GM12878 (cell line): ENCODE measurements around the gene FOXL3. TPM values are rescaled to one million over a fixed set of nuclear protein-coding genes. Genes with fewer than 3 reads are reported as not detected.

ENCODE experiments used
- ATAC-seq: fragments of 200-7000 bp; cut with Tn5 transposase; 3 replicates; pipeline ENCODE4 v1.9.1; 2020; ENCODE audit warnings: mild to moderate bottlenecking, moderate library complexity
- BruUV-seq: library from RNA; stranded (reverse); fragments of 400-500 nt; replicated peaks from 2 replicates; lab custom pipeline; 2021; lab: Mats Ljungman, UMichigan
- CTCF ChIA-PET: fragments of 300-600 bp; sonication (Branson Sonifier 250); formaldehyde crosslinking; extraction: SDS; loops from one replicate; lab custom pipeline; 2021; ENCODE audit warnings: inconsistent platforms; lab: Yijun Ruan, JAX
- POLR2A ChIA-PET: fragments of 350-600 bp; formaldehyde crosslinking; extraction: SDS; loops from one replicate; lab custom pipeline; 2021; ENCODE audit warnings: inconsistent platforms; lab: Charles Lee
- RAD21 ChIA-PET: fragments of 300-600 bp; sonication (Branson Sonifier 250); formaldehyde crosslinking; loops from one replicate; lab custom pipeline; 2023; ENCODE audit warnings: antibody characterized with exemption; ENCODE audit not compliant: unreplicated experiment; lab: Charles Lee
- SMC1A ChIA-PET: fragments of 300-600 bp; sonication (Branson Sonifier 250); formaldehyde crosslinking; loops from one replicate; lab custom pipeline; 2023; ENCODE audit not compliant: unreplicated experiment, uncharacterized antibody; lab: Charles Lee
- DNase-seq: peaks from one replicate; pipeline ENCODE4 v3.0.0-alpha.2; 2011; ENCODE audit warnings: low read depth, low spot score
- FAIRE-seq: peaks from 3 replicates; lab custom pipeline; 2011; peaks lifted over from hg19 to GRCh38; lab: Jason Lieb, UNC
- H2AFZ ChIP-seq: 2 replicates; pipeline ENCODE4 v1.6.0; 2011; ENCODE audit warnings: low read depth, low read length, control low read depth; ENCODE audit not compliant: control insufficient read depth
- H3K27ac ChIP-seq: 2 replicates; pipeline ENCODE4 v1.5.1; 2011; ENCODE audit warnings: control low read depth; ENCODE audit not compliant: control insufficient read depth, insufficient read depth
- H3K27me3 ChIP-seq, 2 experiments: replicated peaks in 1 of 2; 2 replicates each; pipeline versions ENCODE4 v1.6.0 to v1.6.1; 2011; ENCODE audit warnings: low read length in 1 of 2; ENCODE audit not compliant: control insufficient read depth in 2 of 2, insufficient read depth in 2 of 2
- H3K36me3 ChIP-seq, 2 experiments: 2 replicates each; pipeline ENCODE4 v1.5.1; 2011; ENCODE audit warnings: low read length in 1 of 2; ENCODE audit not compliant: control insufficient read depth in 2 of 2, insufficient read depth in 2 of 2
- H3K4me1 ChIP-seq: 2 replicates; pipeline ENCODE4 v1.6.1; 2011; ENCODE audit warnings: mild to moderate bottlenecking, low read length, moderate library complexity, mixed read lengths; ENCODE audit not compliant: control insufficient read depth, insufficient read depth
- H3K4me2 ChIP-seq: 2 replicates; pipeline ENCODE4 v1.6.0; 2011; ENCODE audit warnings: control low read depth; ENCODE audit not compliant: control insufficient read depth, insufficient read depth
- H3K4me3 ChIP-seq: fragments of 200-600 bp; sonication (generic); 2 replicates; pipeline ENCODE4 v1.5.1; 2016
- H3K79me2 ChIP-seq: 2 replicates; pipeline ENCODE4 v1.6.0; 2011; ENCODE audit warnings: low read length; ENCODE audit not compliant: control insufficient read depth, insufficient read depth
- H3K9ac ChIP-seq: 2 replicates; pipeline ENCODE4 v1.8.0; 2011; ENCODE audit warnings: low read length, control low read depth, mixed read lengths; ENCODE audit not compliant: control insufficient read depth, insufficient read depth
- H3K9me3 ChIP-seq: replicated peaks from 3 replicates; pipeline ENCODE4 v1.5.1; 2011; ENCODE audit warnings: mild to moderate bottlenecking, low read length; ENCODE audit not compliant: control insufficient read depth, insufficient read depth
- H4K20me1 ChIP-seq: 2 replicates; pipeline ENCODE4 v1.6.0; 2011; ENCODE audit not compliant: control insufficient read depth, insufficient read depth
- BACH1 ChIP-seq: fragments of 450-650 bp; IDR thresholded peaks from 2 replicates; pipeline ENCODE4 v1.6.1; 2017; ENCODE audit warnings: mild to moderate bottlenecking, borderline replicate concordance
- BHLHE40 ChIP-seq, 2 experiments: fragments of 450-650 bp in 1 of 2; IDR thresholded peaks; 2 replicates each; pipeline ENCODE4 v1.6.1; 2011 to 2017; ENCODE audit warnings: low read depth in 2 of 2, borderline replicate concordance in 1 of 2, improper control_type of control experiment in 1 of 2, low read length in 1 of 2, mild to moderate bottlenecking in 1 of 2
- CTCF ChIP-seq, 3 experiments: IDR thresholded peaks in 2 of 3; conservative IDR thresholded peaks in 1 of 3; 2 replicates each; pipeline ENCODE4 v1.5.1; 2011; ENCODE audit warnings: low read depth in 3 of 3, low read length in 3 of 3, mild to moderate bottlenecking in 3 of 3, control low read depth in 2 of 3, moderate library complexity in 2 of 3, inconsistent platforms in 1 of 3, mixed read lengths in 1 of 3; ENCODE audit not compliant: control insufficient read depth in 2 of 3, insufficient read depth in 1 of 3; ENCODE audit errors: extremely low read depth in 1 of 3
- GATAD2B ChIP-seq: fragments of 450-650 bp; conservative IDR thresholded peaks from 2 replicates; pipeline ENCODE4 v1.6.1; 2017; ENCODE audit warnings: low read depth, mild to moderate bottlenecking, moderate library complexity
- MXI1 ChIP-seq: fragments of 150-350 bp; IDR thresholded peaks from 2 replicates; pipeline ENCODE4 v1.6.1; 2011; ENCODE audit warnings: low read depth, mild to moderate bottlenecking, inconsistent platforms, low read length, improper control_type of control experiment
- RAD21 ChIP-seq: IDR thresholded peaks from 2 replicates; pipeline ENCODE4 v1.6.1; 2011; ENCODE audit warnings: mild to moderate bottlenecking, low read depth, low read length, moderate library complexity; ENCODE audit not compliant: insufficient read depth
- RB1 ChIP-seq: fragments of 450-650 bp; formaldehyde crosslinking; IDR thresholded peaks from 2 replicates; pipeline ENCODE4 v1.6.1; 2017; ENCODE audit warnings: mild to moderate bottlenecking, borderline replicate concordance
- SMC3 ChIP-seq: IDR thresholded peaks from 2 replicates; pipeline ENCODE4 v1.6.1; 2011; ENCODE audit warnings: low read length, improper control_type of control experiment, borderline replicate concordance
- TCF3 ChIP-seq: IDR thresholded peaks from 2 replicates; pipeline ENCODE4 v1.6.1; 2012; ENCODE audit warnings: low read depth, mild to moderate bottlenecking, low read length, borderline replicate concordance; ENCODE audit not compliant: insufficient read depth
- YY1 ChIP-seq: IDR thresholded peaks from 2 replicates; pipeline ENCODE4 v1.6.1; 2011; ENCODE audit warnings: low read depth, mild to moderate bottlenecking, low read length
- WGBS: methylation state at CpG from one replicate; pipeline ENCODE4 v1.1.6; 2016; ENCODE audit warnings: low lambda C conversion rate; ENCODE audit not compliant: insufficient replicate concordance, insufficient coverage; ENCODE audit errors: missing lambda C conversion rate; 5-methylcytosine and 5-hydroxymethylcytosine counted together
- in situ Hi-C: fragments of 300-500 bp; cut with MboI; formaldehyde crosslinking; loops from 9 replicates; pipeline ENCODE4 v1.14.3; 2018; ENCODE audit warnings: mixed read lengths
- intact Hi-C: fragments of 100-400 bp; cut with micrococcal nuclease; formaldehyde crosslinking; loops from one replicate; pipeline ENCODE4 v1.14.2; 2022; ENCODE audit not compliant: unreplicated experiment
- polyA plus RNA-seq, 11 experiments: library from polyadenylated mRNA; depleted of rRNA in 4 of 11; unstranded in 6 of 11; stranded (reverse) in 5 of 11; fragments of >200 nt; fragmentation: Nextera tagmentation in 4 of 11; fragmentation: Illumina TruSeq in 1 of 11; extraction: Ambion mirVana in 4 of 11; extraction: Trizol in 1 of 11; gene quantifications; 1 replicate in 1 of 11; 2 replicates in 10 of 11; pipeline versions ENCODE4 v1.2.1 to v1.2.3, GENCODE V29; 2011 to 2016; ENCODE audit warnings: inconsistent platforms in 2 of 11, missing spikeins in 2 of 11, low read depth in 1 of 11
- total RNA-seq, 4 experiments: library from RNA; depleted of rRNA in 3 of 4; stranded (reverse); fragments of >200 nt in 3 of 4; fragmentation: Illumina TruSeq in 1 of 4; extraction: Trizol in 1 of 4; gene quantifications; 2 replicates each; pipeline versions ENCODE4 v1.2.1 to v1.2.3, GENCODE V29; 2013 to 2021

FOXL3 gene
- total and polyA plus RNA-seq, 10 of the 15 experiments (the other 5 are each of a cell fraction or from before 2014, with no cell fraction given), result not detected

- Histone ChIP-seq H3K79me2 (no peaks in the 10 kb centered on the region), H3K4me3 (no peak overlapping the region), H2AFZ (no peak overlapping the region), H4K20me1 (no peaks in the 10 kb centered on the region), H3K4me2 (no peak overlapping the region), H3K4me1 (no peaks in the 10 kb centered on the region), H3K27ac (no peak overlapping the region), H3K9ac (no peak overlapping the region), H3K9me3 (no peaks in the 10 kb centered on the region; the same call in 2 of the 3 replicates), H3K36me3 (no peaks in the 10 kb centered on the region), H3K27me3 (no peaks in the 10 kb centered on the region)
- in situ Hi-C loops (no loop called here), intact Hi-C loops (loop anchor here (1.0 to 10.0 kb wide), 3 partner anchors 203 to 551 kb away; no protein-coding TSS in a partner anchor)
- TF ChIP-seq MXI1 (no peak), RAD21 (peak; percentile 91), TCF3 (peak; percentile 49; the same call in 1 of the 2 replicates), GATAD2B (0 out of 2 replicates have a peak, but pooled peaks have one; percentile 40), CTCF (IDR thresholded peaks at IDR 0.05 in 2 of 3, conservative IDR thresholded peaks at IDR 0.05 in 1 of 3; ENCODE audit: control insufficient read depth in 2 of 3, extremely low read depth in 1 of 3, insufficient read depth in 1 of 3, low read depth in 3 of 3, low read length in 3 of 3) (peak; percentile 63 to 85 (median 74); a peak in 5 of 6 replicates), RB1 (no peak), BACH1 (no peak), SMC3 (peak; percentile 88), YY1 (peak; percentile 60), BHLHE40 (IDR thresholded peaks at IDR 0.05; ENCODE audit: borderline replicate concordance in 1 of 2, low read depth in 2 of 2, low read length in 1 of 2) (0 out of 4 replicates have a peak, but pooled peaks of 1 of the 2 experiments have one; percentile 30)
- ATAC-seq (peak; percentile 99), FAIRE-seq (no peak), DNase-seq (no peak)
- CTCF ChIA-PET, result interaction anchor here (0.6 to 2.3 kb wide), 7 partner anchors 192 to 551 kb away, joined by 3 to 15 read pairs (median 3); no protein-coding TSS in a partner anchor
- POLR2A ChIA-PET, result no interaction called here
- no TSS peak for BruUV-seq
- SMC1A ChIA-PET, result interaction anchor here (1.0 kb wide), 1 partner anchor 36 kb away, joined by 4 read pairs; no protein-coding TSS in a partner anchor
- 15% methylated on average over 24 of the region's 45 CpGs for WGBS
- RAD21 ChIA-PET, result interaction anchor here (0.8 to 1.2 kb wide), 5 partner anchors 170 to 551 kb away, joined by 3 to 6 read pairs (median 3); no protein-coding TSS in a partner anchor
These were observed 32.2 kb downstream of the FOXL3 start for GRCh38 chr7:322111-322671.
